HUES48 (cell line): Measurements from ENCODE around the gene TMEM120A.

Experiments
- H3K27ac ChIP-seq: one replicate; pipeline ENCODE4 v1.7.0; 2013; ENCODE audit warnings: low read depth, low read length, inconsistent platforms
- H3K27me3 ChIP-seq: 2 replicates; pipeline ENCODE4 v1.6.1; 2013; ENCODE audit warnings: mild to moderate bottlenecking, low read length; ENCODE audit not compliant: control insufficient read depth, insufficient read depth
- H3K36me3 ChIP-seq: 2 replicates; pipeline ENCODE4 v1.6.1; 2013; ENCODE audit warnings: low read length; ENCODE audit not compliant: control insufficient read depth, insufficient read depth
- H3K4me1 ChIP-seq: 2 replicates; pipeline ENCODE4 v1.6.1; 2013; ENCODE audit warnings: mild to moderate bottlenecking, low read length; ENCODE audit not compliant: control insufficient read depth, insufficient read depth
- H3K4me3 ChIP-seq: 2 replicates; pipeline ENCODE4 v1.5.1; 2013; ENCODE audit warnings: mild to moderate bottlenecking, low read depth, low read length
- H3K9ac ChIP-seq: 2 replicates; pipeline ENCODE4 v1.6.1; 2013; ENCODE audit warnings: mild to moderate bottlenecking, low read depth, low read length, moderate library complexity
- H3K9me3 ChIP-seq: 2 replicates; pipeline ENCODE4 v1.6.1; 2013; ENCODE audit warnings: low read length; ENCODE audit not compliant: control insufficient read depth, insufficient read depth

The TMEM120A gene

DNA sequence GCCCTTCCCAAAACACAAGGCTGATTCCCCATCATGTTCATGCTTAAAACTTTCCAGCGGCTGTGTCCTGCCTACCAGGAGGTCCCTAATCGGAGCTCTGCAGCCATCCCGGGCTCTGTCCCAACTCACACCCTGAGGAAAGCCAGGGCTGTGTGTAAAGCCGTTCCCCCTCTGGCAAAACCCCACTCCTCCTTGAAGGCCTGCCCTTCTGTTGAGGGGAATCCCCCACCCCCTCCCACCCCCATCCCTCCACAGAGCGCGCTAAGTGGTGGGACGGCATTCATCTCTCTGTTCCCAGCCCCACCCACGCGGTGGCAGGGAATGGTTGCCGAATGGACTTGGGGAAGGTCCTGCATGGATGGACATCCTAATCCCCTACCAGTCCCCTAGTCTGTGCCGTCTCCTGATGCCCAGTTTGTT is 667 bp upstream of the TMEM120A start:
- H3K36me3 ChIP-seq = peaks cover 12% of the 10 kb centered on the region
- H3K4me3 ChIP-seq = peak overlapping the region; percentile 70
- peaks cover 4% of the 10 kb centered on the region; the same call in 1 of the 2 replicates for H3K4me1 ChIP-seq
- H3K27ac ChIP-seq = peak overlapping the region; percentile 58
- H3K9ac ChIP-seq = no peak overlapping the region
- H3K27me3 ChIP-seq = no peaks in the 10 kb centered on the region
- H3K9me3 ChIP-seq = no peaks in the 10 kb centered on the region

DNA sequence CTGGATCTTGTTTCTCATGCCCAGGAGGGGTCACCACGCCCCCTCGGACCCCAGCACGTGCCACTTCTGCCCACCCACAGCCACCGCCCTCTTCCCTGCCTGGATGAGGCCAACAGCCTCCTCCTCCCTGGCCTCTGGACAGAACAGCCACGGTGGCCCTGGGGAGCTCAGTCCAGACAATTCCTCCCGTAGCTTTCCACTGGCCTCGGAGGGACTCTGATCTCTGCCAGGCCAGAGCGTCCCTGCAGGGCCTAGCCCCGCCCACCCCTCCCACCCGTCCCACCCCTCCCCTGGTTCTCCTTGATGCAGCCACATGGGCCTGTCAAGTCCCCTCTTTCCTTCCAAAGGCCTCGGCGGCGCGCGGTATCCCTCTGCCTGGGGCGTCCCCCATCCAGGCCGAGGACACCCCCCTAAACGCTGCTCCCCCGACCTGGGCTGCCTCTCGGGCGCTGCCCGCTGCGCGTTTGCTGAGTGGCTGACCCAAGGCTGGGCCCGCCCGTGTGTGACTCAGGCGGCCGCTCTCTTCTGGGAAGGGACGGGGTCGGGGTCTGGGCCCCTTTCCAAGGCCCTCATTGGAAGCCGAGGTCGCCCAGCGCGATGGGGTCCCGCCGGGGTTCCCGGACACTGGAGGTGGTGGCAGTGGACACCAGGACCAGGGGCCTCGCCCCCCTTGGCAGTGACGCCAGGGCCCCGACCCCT is 557 bp downstream of the TMEM120A start:
- Histone ChIP-seq H3K9me3 (no peaks in the 10 kb centered on the region), H3K4me3 (peak overlapping the region; percentile 70), H3K9ac (peak overlapping the region; percentile 8; the same call in 1 of the 2 replicates), H3K4me1 (peaks cover 10% of the 10 kb centered on the region; the same call in 1 of the 2 replicates), H3K27ac (peak overlapping the region; percentile 51), H3K27me3 (no peaks in the 10 kb centered on the region), H3K36me3 (peaks cover 12% of the 10 kb centered on the region)

DNA sequence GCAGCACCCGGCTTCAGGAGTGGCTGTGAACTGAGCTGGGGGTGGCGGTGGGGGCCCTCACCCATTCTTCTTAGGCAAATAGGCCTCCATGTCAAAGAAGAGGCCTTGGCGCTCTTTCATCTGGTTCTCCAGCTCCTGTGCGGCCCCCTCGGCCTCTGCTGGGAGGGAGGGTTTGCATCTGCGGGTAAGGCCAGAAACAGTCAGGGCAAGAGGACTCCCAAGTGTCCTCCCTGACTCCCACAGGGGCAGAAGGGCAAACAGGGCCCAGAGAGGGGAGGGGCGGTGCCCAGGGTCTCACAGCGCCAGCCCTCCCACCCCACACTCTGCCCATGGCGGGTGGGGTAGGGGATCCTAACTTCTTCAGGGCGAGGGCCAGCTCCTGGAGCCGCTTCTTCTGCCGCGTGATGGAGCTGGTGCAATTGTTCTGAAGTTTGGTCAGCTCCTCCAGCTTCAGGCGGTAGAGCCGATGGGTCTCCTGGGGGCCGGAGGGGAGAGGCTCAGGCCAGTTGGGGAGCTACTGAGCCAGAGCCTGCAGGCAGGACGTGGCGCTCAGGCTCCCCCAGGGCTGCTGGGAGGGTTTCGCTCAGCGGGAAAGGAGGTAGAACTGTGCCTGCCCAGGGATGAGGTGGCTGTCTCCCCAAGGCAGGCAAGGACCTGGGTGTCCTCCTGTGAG is 2.2 kb downstream of the TMEM120A start:
- peaks cover 13% of the 10 kb centered on the region; the same call in 1 of the 2 replicates for H3K36me3 ChIP-seq

DNA sequence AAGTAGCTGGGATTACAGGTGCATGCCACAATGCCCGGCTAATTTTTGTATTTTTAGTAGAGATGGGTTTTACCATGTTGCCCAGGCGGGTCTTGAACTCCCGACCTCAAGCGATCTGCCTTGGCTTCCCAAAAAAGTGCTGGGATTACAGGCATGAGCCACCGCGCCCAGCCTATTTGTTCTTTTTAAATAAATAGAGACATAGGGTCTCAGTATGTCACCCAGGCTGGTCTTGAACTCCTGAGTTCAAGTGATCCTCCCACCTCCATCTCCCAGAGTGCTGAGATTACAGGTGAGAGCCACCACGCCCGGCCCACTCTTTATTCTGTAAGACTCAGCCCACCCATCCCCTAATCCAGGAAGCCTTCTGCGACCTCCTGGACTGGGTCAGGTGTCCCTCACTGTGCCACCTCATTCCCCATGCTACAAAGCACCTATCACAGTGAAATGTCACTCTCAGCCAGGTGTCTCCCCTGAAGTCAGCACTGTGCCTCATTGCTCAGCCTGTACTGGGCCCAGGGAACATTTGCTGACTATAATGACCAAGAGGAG is 2.8 kb downstream of the TMEM120A start:
- Histone ChIP-seq H3K9ac (no peak overlapping the region), H3K4me3 (no peak overlapping the region), H3K4me1 (peaks cover 10% of the 10 kb centered on the region; the same call in 1 of the 2 replicates), H3K27ac (no peak overlapping the region), H3K36me3 (peaks cover 19% of the 10 kb centered on the region), H3K27me3 (no peaks in the 10 kb centered on the region), H3K9me3 (no peaks in the 10 kb centered on the region)

More for the DNA sequence above, 2.2 kb downstream of the TMEM120A start:
- no peak overlapping the region for H3K9ac ChIP-seq
- no peaks in the 10 kb centered on the region for H3K9me3 ChIP-seq
- peaks cover 10% of the 10 kb centered on the region; the same call in 1 of the 2 replicates for H3K4me1 ChIP-seq
- no peak overlapping the region for H3K27ac ChIP-seq
- H3K4me3 ChIP-seq = no peak overlapping the region
- H3K27me3 ChIP-seq = no peaks in the 10 kb centered on the region

DNA sequence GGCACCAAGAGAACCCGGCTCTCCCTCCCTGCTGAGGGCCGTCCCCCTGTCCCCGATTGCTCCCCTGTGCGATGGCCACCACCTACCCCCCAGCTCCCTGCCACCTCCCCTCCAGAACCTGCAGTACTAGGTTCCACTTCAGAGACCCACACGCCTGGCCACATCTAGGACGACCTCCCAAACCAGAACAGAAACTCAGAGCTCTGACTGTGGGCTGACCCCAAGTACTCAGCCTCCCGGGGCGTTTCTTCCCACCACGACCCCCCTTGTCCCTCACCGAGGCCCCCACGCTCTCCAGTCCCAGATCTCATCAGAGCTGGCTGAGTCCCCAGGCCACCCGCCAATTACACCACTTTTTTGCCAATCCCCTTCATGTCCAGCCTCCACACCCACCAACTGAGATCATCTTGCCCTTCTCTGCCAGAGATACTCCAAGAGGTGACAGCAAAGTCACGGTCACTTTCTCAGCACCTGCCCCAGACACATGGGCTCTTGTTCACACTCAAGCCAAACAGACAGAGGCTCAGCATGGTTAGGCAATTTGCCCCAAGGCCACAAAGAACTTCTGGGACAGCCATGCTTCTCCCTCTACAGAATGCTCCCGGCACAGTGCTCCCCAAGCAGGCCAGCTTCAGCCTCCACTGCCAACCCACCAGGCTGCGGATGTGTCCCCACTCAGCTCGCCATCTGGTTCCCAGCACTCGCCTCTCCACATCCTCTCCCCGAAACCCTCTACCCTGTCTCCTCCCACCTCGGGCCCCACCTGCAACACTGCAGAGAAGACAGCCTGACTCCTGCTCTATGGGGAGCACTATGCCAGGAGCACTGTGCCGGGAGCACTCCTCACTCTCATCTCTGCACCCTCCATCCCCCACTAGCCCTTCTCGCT is 4.7 kb downstream of the TMEM120A start:
- Histone ChIP-seq H3K36me3 (peaks cover 26% of the 10 kb centered on the region), H3K27ac (no peak overlapping the region), H3K27me3 (no peaks in the 10 kb centered on the region), H3K4me3 (no peak overlapping the region), H3K9ac (no peak overlapping the region), H3K9me3 (no peaks in the 10 kb centered on the region), H3K4me1 (peaks cover 10% of the 10 kb centered on the region; the same call in 1 of the 2 replicates)

DNA sequence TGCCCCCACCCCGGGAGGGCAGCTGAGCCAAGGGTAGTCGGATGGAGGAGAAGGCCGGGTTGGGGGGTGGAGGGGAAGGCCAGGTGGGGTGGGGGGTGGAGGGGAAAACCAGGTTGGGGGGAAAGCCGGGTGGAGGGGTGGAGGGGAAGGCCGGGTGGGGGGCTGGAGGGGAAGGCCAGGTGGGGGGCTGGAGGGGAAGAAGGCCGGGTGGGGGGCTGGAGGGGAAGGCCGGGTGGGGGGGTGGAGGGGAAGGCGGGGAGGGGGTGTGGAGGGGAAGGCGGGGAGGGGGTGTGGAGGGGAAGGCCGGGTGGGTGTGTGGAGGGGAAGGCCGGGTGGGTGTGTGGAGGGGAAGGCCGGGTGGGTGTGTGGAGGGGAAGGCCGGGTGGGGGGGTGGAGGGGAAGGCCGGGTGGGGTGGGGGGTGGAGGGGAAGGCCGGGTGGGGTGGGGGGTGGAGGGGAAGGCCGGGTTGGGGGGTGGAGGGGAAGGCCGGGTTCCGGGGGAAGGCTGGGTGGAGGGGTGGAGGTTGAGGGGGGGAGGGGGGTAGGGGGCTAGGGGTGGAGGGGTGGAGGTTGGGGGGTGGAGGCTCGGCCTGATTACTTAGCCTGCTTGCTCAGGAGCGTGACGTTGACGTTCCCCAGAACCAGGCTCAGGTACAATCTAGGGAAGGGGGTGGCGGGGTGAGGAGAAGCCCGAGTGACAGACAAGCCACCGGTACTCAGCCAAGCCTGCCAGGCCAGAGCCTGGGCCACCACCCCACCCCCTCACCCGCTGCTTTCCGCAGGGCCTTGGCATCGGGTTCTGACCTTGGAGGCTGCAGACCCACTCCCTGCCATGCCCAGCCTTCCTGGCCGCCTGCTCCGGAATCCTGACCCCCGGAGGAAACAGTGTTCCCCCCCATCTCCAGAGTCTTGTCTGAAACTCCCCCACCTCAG is 5.6 kb downstream of the TMEM120A start:
- Histone ChIP-seq H3K36me3 (peaks cover 35% of the 10 kb centered on the region), H3K27ac (no peak overlapping the region), H3K27me3 (no peaks in the 10 kb centered on the region)

DNA sequence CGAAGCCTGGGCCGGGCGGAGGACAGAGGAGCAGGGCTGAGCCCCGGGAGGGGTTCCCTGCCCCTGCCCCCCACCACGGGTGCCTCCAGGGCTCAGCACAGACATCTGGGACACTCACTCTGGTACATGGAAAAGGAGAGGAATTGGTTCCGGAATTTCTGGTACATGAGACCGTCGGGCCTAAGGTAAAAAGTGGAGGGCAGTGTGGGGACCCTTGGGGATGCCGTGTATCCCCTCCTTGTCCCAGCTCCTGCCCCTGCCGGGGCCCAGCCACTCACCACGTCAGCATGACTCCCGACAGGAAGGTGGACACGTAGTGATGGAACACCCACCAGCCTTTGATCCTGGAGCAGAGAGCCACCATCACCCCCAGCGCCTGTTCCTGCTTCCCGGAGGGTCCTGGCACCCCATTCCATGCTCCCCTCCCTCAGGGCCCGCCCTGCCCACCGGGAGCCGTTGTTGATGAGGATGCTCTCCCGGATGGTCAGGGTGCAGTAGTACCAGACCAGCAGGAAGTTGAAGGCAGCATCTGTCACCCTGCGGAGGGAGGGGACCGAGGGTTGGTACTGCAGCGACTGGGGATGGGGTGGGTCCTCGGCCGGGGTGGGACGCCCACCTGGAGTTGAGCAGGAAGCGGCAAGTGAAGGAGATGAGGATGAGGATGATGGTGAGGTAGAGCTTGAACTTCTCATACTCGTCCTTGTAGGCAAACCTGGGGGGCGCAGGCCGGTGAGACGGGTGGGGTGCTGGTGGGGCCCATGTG is 6.4 kb downstream of the TMEM120A start:
- peaks cover 10% of the 10 kb centered on the region; the same call in 1 of the 2 replicates for H3K4me1 ChIP-seq
- no peak overlapping the region for H3K27ac ChIP-seq
- H3K9ac ChIP-seq = no peak overlapping the region
- no peaks in the 10 kb centered on the region for H3K27me3 ChIP-seq
- H3K9me3 ChIP-seq = no peaks in the 10 kb centered on the region
- H3K36me3 ChIP-seq = peaks cover 41% of the 10 kb centered on the region
- H3K4me3 ChIP-seq = no peak overlapping the region

More for the DNA sequence above, 5.6 kb downstream of the TMEM120A start:
- H3K9ac ChIP-seq = no peak overlapping the region
- peaks cover 10% of the 10 kb centered on the region; the same call in 1 of the 2 replicates for H3K4me1 ChIP-seq
- H3K4me3 ChIP-seq = no peak overlapping the region
- H3K9me3 ChIP-seq = no peaks in the 10 kb centered on the region

DNA sequence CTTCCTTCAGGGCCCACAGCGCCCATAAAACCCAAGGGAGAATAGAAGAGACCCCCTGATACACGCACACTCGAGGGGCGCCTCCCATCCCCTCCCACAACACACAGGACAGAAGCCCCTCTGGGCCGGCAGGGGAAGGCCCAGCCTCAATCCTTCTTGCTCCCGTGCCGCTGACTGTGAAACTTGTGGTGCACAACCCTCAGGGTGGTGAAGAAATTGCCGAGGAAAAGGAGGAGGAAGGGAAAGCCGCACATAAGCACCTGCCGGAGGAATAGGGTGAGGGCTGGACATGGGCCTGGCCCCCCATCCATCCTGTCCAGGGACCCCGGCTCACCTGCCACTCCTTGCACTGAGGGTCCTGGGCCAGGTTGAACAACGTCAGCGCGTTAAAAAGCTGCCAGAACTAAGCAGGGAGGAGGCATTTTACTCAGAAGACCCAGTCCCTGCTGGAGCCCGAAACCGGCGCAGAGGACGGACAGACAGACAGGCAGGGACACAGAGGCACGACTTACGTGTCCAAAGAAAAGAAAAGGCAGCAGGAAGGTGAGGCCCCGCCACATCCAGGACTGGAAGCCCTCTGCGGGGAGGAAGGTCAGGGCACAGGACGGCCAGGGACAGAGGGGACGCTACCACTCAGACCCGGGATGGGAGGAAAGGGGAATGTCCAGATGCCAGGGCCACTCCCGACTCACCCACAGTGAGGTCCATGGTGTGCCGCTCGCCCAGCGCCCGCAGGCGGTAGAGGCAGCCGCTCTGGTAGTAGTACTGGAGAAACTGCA is 7.2 kb downstream of the TMEM120A start:
- no peaks in the 10 kb centered on the region for H3K9me3 ChIP-seq
- H3K4me3 ChIP-seq = no peak overlapping the region
- H3K9ac ChIP-seq = no peak overlapping the region
- no peak overlapping the region for H3K27ac ChIP-seq
- peaks cover 49% of the 10 kb centered on the region for H3K36me3 ChIP-seq
- peaks cover 10% of the 10 kb centered on the region; the same call in 1 of the 2 replicates for H3K4me1 ChIP-seq
- no peaks in the 10 kb centered on the region for H3K27me3 ChIP-seq
